Nephron (organoid): ENCODE data around the gene ALKBH2.

Experiments used
- H3K27ac Mint-ChIP-seq, 3 experiments: 2 replicates each; pipeline ENCODE4 v1.8.0; 2020; ENCODE audit warnings: mixed read lengths in 3 of 3, mild to moderate bottlenecking in 2 of 3, moderate library complexity in 1 of 3
- H3K27me3 Mint-ChIP-seq: 2 replicates; pipeline ENCODE4 v1.8.0; 2021; ENCODE audit warnings: low read depth, mild to moderate bottlenecking, moderate library complexity, mixed read lengths
- H3K36me3 Mint-ChIP-seq: 2 replicates; pipeline ENCODE4 v1.8.0; 2020; ENCODE audit warnings: low read depth, mixed read lengths
- H3K4me1 Mint-ChIP-seq: 2 replicates; pipeline ENCODE4 v1.8.0; 2020; ENCODE audit warnings: mixed read lengths
- H3K4me3 Mint-ChIP-seq, 3 experiments: 2 replicates each; pipeline ENCODE4 v1.8.0; 2020; ENCODE audit warnings: mild to moderate bottlenecking in 3 of 3, mixed read lengths in 3 of 3, moderate library complexity in 2 of 3
- H3K9me3 Mint-ChIP-seq: 2 replicates; pipeline ENCODE4 v1.8.0; 2020; ENCODE audit warnings: mixed read lengths
- TF ChIP-seq, protein P1 (sequence below), 3 experiments: fragments of 200-600 bp; sonication (generic); IDR thresholded peaks; one replicate each; pipeline ENCODE4 v1.5.0; 2021; ENCODE audit warnings: antibody characterized with exemption in 3 of 3; ENCODE audit not compliant: unreplicated experiment in 3 of 3

The ALKBH2 gene

DNA sequence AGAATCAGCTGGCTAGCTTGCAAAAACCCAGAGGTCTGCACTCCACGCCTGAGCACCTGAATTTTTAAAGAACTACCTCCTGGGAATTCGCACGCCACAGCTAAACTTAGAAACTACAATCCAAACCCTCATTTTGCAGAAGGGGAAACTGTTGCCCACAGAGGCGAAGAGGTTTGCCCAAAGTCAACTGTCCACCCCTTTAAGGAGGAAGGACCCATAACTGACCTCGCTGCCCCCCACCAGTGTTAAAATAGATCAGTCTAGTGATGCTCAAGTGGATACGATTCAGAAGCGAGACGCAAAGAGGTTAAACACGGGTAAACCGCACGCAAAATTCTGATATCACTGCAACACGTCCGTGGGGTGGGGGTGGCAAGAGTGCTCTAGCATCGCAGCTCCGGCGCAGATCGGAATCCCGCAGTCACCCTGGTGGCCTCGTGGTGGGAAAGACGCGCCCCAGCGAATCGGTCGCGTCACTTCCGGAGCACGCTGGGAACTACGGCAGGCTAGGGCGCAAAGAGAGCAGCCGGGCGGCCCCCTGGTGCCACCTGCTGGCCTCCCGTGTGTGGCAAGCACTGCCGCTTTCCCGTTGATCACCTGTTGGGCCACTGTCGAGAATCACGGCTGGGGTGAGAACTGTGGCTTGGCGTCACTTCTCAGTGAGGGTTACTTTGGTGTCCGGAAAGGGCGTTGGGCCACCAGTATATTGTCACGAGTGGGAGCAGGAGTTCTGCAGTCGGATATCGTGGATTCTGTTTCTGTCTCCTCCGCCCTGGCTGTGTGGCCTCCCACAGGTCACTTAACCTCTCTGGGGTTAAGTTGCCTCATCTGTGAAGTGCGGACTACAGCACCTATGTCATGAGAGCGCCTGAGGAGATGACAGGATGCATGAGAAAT is at the start of gene ALKBH2:
TSS of gene ALKBH2 (minus strand) at position 451 of the 897 bp plus-strand sequence. CDS start 686 bp downstream, outside the sequence.
- H3K9me3 Mint-ChIP-seq: no peaks in the 10 kb centered on the region
- peak within 1 kb of the TSS; percentile 72 to 92 (median 75) for H3K27ac Mint-ChIP-seq
- H3K27me3 Mint-ChIP-seq: no peaks in the 10 kb centered on the region
- H3K36me3 Mint-ChIP-seq: peaks cover 25% of the 10 kb centered on the region
- peak within 1 kb of the TSS; percentile 86 to 94 (median 86) for H3K4me3 Mint-ChIP-seq
- TF ChIP-seq, protein P1, sequence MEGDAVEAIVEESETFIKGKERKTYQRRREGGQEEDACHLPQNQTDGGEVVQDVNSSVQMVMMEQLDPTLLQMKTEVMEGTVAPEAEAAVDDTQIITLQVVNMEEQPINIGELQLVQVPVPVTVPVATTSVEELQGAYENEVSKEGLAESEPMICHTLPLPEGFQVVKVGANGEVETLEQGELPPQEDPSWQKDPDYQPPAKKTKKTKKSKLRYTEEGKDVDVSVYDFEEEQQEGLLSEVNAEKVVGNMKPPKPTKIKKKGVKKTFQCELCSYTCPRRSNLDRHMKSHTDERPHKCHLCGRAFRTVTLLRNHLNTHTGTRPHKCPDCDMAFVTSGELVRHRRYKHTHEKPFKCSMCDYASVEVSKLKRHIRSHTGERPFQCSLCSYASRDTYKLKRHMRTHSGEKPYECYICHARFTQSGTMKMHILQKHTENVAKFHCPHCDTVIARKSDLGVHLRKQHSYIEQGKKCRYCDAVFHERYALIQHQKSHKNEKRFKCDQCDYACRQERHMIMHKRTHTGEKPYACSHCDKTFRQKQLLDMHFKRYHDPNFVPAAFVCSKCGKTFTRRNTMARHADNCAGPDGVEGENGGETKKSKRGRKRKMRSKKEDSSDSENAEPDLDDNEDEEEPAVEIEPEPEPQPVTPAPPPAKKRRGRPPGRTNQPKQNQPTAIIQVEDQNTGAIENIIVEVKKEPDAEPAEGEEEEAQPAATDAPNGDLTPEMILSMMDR (IDR thresholded peaks at IDR 0.05; ENCODE audit: unreplicated experiment in 3 of 3): peak; percentile 97 to 98 (median 98)
- H3K4me1 Mint-ChIP-seq: peaks cover 23% of the 10 kb centered on the region

DNA sequence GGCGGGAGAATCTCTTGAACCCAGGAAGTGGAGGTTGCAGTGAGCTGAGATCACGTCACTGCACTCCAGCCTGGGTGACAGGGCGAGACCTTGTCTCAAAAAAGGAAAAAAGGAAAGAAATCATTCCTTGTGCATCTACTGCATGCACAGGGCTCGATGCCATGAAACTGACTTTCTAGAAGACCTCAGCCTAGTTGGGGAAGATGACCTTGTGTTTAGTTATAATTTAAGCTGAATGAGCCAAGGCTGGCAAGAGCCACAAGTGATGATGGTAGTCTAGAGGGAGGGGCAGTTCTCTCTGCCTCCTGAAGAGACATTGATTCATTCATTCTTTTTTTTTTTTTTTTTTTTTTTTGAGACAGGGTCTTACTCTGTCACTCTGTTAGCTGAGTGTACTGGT is 47.3 kb upstream of the ALKBH2 start:
- Mint-ChIP-seq H3K27me3 (peaks cover 9% of the 10 kb centered on the region), H3K36me3 (peaks cover 19% of the 10 kb centered on the region), H3K4me3 (no peak overlapping the region), H3K4me1 (no peaks in the 10 kb centered on the region), H3K9me3 (peaks cover 6% of the 10 kb centered on the region), H3K27ac (no peak overlapping the region)
- TF ChIP-seq, protein P1 (IDR thresholded peaks at IDR 0.05; ENCODE audit: unreplicated experiment in 3 of 3): no peak

DNA sequence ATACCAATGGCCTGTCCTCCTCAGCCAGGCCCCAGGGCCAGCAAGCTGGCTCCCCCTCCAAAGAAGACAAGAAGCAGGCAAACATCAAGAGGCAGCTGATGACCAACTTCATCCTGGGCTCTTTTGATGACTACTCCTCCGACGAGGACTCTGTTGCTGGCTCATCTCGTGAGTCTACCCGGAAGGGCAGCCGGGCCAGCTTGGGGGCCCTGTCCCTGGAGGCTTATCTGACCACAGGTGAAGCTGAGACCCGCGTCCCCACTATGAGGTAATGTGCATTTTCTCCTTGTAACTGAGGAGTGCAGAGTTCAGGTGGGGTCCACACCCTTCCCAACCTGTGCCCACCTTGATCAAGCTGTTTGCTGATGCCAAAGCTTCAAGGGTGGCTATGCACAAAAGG is 46.5 kb upstream of the ALKBH2 start:
- Mint-ChIP-seq H3K9me3 (peaks cover 12% of the 10 kb centered on the region), H3K27me3 (peaks cover 9% of the 10 kb centered on the region), H3K36me3 (peaks cover 19% of the 10 kb centered on the region), H3K4me1 (no peaks in the 10 kb centered on the region), H3K4me3 (no peak overlapping the region), H3K27ac (no peak overlapping the region)
- TF ChIP-seq, protein P1 (IDR thresholded peaks at IDR 0.05; ENCODE audit: unreplicated experiment in 3 of 3): no peak

DNA sequence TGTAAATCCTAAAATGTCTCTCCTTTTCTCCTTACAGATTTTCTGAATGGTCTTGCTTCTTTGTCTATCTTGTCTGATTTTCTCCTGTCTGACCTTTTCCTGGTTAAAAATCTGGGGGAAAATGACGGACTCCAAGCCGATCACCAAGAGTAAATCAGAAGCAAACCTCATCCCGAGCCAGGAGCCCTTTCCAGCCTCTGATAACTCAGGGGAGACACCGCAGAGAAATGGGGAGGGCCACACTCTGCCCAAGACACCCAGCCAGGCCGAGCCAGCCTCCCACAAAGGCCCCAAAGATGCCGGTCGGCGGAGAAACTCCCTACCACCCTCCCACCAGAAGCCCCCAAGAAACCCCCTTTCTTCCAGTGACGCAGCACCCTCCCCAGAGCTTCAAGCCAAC is 46.1 kb upstream of the ALKBH2 start:
- Mint-ChIP-seq H3K27ac (no peak overlapping the region), H3K36me3 (peaks cover 19% of the 10 kb centered on the region), H3K4me1 (no peaks in the 10 kb centered on the region), H3K9me3 (peaks cover 15% of the 10 kb centered on the region), H3K4me3 (no peak overlapping the region), H3K27me3 (peaks cover 9% of the 10 kb centered on the region)
- TF ChIP-seq, protein P1 (IDR thresholded peaks at IDR 0.05; ENCODE audit: unreplicated experiment in 3 of 3): no peak

DNA sequence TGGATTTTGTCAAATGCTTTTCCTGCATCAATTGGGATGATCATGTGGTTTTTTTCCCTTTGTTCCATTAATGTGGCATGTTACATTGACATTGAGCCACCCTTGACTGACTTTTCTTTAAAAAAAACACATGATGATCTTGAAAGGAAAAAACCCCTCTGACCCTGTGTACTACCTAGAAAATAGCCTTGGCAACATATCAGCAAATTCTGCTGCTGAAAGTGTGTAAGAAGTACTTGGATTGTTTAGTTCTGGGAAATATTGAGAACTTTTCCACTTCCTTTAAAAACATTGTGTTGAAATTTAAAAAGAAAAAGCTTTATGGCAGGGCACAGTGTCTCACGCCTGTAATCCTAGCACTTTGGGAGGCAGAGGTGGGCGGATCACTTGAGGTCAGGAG is 43.8 kb upstream of the ALKBH2 start:
- Mint-ChIP-seq H3K9me3 (peaks cover 15% of the 10 kb centered on the region), H3K36me3 (peaks cover 16% of the 10 kb centered on the region), H3K27ac (no peak overlapping the region), H3K4me3 (no peak overlapping the region), H3K4me1 (peaks cover 6% of the 10 kb centered on the region), H3K27me3 (peaks cover 9% of the 10 kb centered on the region)
- TF ChIP-seq, protein P1 (IDR thresholded peaks at IDR 0.05; ENCODE audit: unreplicated experiment in 3 of 3): no peak
